Measurements from ENCODE around the gene CUBN.
"Not testable (repeated sequence)": the region's sequence is repeated elsewhere in the genome, so short reads cannot be mapped to it uniquely, and the experiment has no call there.

The CUBN gene

DNA sequence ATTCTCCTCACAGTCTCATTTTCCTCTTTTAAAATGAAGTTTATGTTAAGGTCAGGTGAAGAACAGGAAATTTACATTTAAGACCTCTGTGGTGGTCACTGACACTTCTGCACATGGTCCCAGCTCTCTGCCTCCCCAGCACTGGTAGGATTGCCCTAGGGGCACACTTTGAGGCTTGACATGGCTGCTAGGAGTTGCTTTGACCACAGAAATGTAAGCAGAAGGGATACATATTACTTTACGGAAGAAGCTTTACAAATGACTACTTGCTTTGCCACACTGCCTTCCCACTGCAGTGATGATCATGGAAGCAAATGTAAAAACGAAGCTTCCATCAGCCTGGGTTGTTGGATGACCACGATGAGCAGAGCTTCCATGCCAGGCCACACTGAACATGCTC, 259.3 kb downstream of the CUBN start:
- no peak for DNase-seq (ENCODE audit: low read depth, low spot score)

DNA sequence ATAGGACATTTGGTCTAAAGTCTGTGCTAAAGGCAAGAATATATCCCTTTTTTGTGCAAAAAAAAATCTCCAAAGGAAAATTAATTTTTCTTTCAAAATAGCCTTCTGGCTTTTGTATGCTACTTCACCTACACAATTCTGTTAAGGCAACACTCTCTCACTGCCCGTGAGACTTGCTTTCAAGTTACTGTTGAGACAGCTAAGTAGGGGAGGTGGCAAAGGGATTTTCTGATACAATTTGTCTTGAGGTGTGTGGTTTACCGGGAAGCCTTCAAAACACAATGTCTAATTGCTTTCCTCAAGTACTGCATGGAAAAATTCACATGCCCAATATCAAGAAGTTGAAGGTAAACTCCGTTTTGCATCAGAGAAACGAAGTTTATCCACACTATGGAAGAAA, 261.6 kb downstream of the CUBN start:
- DNase-seq (ENCODE audit: low read depth, low spot score), result no peak

DNA sequence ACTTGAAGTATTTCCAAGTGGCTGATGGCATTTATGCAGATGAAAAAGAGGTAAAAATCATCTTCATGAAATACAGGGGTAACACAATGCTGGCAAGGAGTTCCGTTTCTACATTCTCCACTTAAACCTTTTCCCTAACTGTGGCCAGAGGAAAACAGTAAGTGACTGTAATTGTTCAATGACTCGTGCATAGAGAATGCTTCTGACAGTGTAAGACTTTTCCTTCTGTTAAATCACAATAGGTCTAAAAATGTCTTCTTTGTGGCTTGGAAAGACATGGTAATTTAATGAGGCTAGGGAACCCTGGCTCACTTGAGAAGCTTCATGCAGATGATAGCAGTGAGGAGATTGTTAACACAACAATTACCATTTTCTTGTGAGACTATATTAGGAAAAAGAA, 262.1 kb downstream of the CUBN start:
- DNase-seq (ENCODE audit: low read depth, low spot score), result no peak

DNA sequence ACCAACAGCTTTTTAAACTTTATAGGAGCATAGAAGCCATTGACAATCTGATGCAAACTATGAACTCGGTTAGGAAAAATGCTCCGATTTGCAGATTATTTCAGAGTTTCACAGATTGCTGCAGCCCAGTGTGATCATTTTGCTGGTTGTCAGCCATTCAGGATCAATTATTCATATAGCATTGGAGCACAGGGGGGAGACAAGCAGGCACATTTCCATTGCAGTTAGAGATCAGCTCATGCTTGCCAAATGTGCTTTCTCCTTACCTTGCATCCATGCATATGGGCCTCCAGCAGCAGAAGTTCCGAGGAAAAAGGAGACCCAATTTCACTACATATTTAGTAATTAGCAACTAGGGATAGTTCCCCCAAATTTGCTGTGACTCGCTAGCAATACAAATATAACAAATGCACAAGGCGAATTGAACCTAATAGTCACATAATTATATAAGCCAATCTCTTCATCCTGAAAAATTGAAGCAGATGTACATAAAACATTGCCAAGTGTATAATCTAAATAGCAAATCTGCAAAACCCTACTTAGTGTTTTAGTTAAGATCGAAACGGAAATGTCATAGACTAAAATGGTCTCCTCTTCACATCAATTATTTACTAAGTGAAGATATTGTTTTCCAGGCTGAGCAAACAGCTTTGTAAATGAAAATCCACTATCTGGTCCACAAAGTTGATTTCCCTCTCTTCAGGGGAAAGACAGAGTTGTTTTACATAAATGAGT, 262.9 kb downstream of the CUBN start:
- DNase-seq (ENCODE audit: low read depth, low spot score), result no peak

DNA sequence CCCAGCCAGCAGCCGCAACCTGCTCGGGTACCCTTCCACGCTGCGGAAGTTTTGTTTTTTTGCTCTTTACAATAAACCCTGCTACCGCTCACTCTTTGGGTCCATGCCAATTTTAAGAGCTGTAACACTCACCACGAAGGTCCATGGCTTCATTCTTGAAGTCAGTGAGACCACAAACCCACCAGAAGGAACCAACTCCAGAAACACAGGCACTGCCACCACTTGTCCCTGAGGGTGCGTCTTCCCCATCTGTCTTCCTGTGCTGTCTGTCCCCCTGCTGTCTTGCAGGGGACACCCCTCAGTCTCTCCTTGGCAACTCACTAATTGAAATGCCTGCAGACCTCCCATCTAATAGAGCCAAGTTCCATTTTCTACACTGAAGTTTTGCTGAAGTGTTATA, 263.8 kb downstream of the CUBN start:
- DNase-seq (ENCODE audit: low read depth, low spot score), result no peak

DNA sequence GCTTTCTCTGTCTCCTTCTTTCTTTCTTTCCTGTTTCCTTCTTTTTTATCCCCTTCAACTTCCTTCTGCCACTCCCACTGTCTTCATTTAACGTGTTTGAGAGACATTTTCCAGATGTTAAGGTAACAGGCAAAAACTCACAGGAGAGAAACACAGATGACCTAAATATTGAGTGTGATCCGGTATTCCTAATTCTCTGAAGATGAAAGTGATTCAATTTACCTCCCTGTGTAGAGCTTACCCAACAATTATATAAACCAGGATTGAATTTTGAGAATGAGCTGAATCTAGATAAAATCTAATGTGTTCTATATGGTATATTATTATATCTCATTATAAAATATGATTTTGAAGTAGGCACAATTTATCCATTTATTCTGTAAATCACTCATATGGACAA, 265.8 kb downstream of the CUBN start:
- DNase-seq (ENCODE audit: low read depth, low spot score), result no peak

DNA sequence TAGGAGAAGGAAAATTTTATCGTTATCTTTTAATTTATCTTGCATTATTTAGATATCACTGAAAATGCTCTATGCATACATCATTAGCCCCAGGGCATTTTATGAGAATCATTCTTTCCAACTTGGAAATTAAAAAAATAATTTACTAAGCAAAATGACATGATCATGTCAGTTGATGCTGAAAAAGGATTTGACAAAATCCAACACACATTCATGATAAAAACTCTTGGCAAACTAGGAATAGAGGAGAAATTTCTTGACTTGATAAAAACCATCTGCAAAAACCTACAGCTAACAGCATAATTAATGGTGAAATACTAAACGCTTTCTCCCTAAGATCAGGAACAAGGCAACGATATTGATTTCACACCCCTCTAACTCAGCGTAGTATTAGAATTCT, 272.2 kb downstream of the CUBN start:
- DNase-seq (ENCODE audit: low read depth, low spot score), result no peak

DNA sequence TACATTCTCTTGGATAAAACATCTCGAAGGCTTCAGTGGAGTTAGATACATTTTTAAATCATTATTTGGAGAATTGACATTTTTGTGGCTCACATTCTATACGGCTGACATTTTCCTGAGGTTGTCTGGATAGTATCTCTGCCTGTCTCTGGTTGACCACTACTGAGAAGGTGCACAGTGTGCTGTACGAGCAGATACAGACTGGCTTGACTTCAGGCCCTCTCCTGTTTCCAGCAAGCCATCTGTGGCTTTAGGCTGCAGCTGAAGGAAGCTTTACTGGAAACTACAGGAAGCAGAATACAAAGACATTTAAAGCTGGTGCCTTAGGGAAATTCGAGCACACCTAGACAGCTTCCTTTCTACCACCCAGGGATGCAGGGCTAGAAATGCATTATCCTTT, 273.0 kb downstream of the CUBN start:
- DNase-seq (ENCODE audit: low read depth, low spot score), result no peak

DNA sequence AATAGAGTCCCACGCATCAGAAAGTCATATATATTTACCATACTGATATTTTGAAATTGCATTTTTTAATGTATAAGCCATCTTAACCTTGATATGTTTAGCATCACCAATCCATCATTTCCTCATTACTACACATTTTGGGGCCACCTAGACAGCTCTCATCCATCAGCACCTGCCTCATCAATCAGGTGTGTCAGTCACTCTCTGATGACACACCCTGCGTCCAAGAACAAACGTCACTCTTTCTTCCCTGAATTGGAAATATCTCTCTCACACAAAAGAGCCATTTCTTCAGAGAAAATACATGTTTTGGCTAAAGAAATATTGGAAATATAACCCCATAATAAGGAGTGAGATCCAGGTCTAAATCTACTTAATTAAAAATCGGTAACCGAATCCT, 273.5 kb downstream of the CUBN start:
- DNase-seq (ENCODE audit: low read depth, low spot score), result no peak

DNA sequence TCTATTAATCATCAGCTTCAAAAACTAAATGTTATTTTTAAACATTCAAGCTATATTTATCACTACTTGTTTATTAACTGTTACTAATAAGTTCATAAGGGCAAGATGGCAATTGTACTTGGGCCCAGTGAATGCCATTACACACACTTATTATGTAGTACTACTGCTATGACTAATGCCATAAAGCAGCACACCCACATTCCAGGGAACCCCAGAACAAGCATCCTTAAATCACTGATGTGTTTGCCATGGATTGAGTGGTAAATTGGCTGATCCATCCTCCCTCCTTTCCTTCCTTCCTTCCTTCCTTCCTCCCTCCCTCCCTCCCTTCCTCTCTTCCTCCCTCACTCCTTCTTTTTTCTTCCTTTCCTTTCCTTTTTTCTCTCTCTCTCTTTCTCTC, 275.0 kb downstream of the CUBN start:
- no peak for DNase-seq (ENCODE audit: low read depth, low spot score)

DNA sequence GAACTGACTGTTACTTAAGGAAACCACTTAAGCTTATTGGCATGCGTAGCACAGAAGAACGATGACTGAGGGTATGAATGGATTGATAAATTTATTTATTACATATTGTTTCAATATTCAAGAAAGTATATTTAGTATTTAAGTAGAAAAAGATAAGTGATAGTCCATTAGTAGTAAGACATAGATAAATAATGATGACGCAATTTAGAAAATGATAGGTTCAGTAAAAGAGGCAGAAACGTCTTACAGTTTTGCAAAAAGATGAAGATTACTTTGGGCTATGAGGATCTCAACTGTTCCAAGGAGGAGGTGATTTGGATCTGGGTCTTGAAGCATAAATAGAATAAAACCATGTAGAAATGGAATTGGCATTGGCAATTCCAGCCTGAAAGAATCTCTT, 275.8 kb downstream of the CUBN start:
- no peak for DNase-seq (ENCODE audit: low read depth, low spot score)

DNA sequence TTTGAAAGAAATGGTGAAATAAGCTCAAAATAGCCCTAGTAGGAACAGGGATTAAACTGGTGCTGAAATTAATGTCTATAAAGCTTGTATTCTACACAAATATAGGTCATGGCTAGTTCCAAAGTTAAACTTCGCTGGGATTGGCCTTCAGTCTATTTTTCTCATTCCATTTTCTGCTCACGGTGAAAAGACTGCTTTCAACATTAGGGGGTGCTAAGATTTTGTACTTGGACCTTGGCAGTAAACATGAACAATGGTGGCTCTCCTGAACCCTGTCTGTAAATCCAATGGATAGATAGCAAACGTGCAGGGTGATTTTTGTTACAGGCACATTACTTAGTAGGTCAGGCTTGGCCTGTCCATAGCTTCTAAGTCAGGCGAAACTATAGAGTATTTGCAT, 276.4 kb downstream of the CUBN start:
- DNase-seq (ENCODE audit: low read depth, low spot score), result no peak

DNA sequence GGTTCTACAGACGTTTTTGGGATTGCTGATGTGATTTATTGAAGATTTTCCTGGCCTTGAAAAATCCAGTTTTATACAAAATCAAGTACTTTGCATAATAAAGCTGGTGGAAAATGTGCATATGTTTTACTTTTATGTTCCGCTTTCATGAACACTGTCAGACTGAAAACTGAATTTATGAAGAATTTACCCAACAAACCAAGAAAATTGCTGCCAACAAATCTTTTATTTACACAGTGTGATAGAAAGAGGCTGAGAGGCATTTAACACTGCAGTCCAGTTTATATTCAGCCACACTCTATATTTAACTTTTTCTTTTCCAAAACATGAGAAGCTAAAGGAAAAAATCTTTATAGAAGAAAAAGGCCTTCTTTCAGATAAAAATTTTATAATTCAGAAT, 277.0 kb downstream of the CUBN start:
- DNase-seq (ENCODE audit: low read depth, low spot score), result no peak

DNA sequence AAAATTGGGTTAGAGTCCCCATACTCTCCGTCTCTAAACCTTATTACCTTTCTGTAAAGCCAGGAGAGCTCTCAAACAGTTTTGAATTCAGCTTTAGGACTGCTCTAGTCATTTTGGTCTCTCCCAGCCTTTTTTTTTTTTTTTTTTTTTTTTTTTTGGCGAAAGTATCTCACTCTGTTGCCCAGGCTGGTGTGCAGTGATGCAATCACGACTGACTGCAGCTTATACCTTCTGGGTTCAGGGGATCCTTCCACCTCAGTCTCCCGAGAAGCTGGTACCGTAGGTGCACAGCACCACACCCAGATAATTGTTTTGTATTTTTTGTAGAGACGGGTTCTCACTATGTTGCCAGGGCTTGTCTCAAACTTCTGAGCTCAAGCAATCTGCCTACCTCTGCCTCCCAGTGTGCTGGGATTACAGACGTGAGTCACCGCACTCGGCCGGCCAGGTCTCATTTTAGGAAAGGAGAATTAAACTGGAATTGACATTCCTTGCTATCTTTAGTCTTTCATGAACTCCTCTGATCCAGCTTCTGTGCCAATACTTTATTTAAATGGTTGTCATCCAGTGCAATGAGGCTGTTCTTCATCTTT, 281.0 kb downstream of the CUBN start:
- DNase-seq (ENCODE audit: low read depth, low spot score), result no peak

DNA sequence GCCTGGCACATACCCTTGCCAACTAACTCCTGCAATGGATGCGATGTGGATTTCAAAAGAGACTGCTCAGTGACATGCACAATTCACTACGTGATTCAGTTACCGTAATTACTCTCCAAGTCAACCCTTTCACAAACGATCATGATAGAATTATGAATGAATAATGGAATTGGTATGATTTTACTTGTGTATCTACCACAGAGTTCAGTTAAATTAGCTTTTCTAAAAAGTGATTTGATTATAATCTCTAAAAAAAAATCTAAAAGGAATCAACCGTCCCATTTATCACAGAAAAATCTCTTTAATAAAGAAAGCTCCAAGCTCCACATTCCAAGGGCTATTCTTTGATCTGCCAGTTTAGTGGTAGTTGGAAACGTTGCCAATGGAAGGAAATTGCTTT, 282.0 kb downstream of the CUBN start:
- DNase-seq (ENCODE audit: low read depth, low spot score), result no peak

DNA sequence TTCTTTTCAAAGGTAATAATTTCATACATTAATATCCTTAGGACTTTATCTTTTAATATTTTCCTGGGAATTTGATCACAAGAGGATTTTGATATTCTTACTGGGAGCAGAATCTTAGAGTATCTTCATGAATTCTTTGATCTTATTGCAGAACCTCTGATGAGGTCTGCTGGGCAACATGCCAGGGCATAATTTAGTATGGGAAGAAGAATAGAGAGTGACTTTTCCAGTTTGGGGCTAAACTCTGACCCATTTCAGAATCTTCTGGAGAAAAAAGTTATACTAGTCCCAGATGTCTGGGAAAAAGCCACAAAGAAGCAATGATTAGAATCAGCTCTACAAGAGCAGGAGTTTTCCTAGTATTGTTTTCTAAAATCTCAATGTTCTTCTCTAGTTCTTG, 284.4 kb downstream of the CUBN start:
- no peak for DNase-seq (ENCODE audit: low read depth, low spot score)

DNA sequence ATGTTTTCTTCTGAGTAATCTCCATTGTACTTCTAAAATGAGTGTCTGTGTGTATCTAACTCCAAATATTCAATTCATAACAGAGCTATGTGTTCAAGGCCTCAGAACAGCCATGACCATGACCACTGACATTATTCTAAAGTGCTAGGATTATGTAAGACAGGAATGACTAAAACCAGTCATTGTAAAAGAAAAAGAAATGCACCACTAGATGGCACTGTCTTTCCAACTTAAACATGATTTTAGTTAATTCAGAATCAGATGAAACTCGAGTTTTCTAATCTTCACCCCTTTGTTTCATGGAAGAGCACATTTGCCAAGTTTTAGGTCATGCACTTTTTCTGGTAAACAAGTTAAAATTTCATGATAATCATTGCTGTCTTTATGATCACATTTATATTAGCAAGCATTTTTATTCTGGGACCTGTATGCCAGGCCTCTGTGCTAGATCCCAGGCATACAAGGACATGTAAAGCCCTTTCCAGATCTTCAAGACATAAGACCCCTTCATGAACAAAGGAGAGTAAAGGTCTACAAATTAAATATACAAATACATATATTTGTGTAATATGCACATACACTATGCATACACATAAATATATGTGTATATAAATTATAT, 286.2 kb downstream of the CUBN start:
- peak; percentile 46 for DNase-seq (ENCODE audit: low read depth, low spot score)

DNA sequence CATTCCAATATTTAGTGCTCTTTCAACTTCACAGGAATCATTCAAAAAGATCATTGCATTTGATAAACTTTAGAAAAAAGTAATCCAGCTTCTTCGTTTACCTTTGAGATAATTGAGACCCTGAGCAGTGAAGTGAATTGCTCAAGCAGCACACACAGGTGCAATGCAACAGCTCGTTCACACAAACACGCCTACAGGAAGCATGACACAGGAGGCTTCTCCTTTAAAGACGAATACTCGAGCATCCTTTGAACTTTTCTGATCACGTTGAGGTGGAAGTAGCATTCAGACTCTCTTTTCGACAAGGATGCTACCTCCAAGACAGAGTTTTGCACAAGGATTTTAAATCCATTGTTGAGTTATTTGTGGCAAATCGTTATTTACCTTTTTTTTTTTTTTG, 294.4 kb downstream of the CUBN start:
- DNase-seq (ENCODE audit: low read depth, low spot score), result no peak

DNA sequence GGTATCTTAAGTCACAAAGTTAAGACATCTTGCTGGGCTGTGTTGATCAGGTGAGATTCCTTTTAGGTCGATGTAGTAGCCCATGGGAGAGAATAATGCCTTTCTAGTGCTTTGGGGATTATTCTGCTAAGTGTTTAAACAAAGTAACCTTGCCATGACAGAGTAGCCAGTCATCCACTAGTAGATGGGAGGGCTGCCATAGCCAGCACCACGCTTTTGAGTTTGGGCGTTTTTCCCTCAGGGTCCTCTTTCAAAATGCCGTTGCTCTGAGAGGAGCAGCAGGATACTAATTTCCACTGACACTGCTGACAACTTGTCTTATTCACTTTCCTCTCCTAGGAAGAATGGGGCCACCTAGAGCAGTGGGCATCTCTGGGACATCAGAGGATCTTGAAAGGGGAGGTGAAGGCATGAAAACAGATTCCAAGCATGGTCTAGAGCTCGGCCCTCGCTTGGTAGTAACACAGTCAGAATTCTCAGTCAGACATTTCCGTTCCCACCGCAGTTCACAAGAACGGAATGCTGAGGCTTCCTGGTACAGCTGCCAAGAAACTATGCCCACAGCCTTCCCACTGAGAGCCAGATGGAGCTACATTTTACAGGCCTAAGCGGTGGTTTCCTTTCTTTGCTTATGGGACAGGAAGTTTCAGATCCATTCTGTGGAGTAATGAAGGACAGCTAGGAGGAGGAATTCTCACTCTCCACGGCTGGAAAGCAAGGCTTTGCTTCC, 297.1 kb downstream of the CUBN start:
- peak; percentile 73 for DNase-seq (ENCODE audit: low read depth, low spot score)

DNA sequence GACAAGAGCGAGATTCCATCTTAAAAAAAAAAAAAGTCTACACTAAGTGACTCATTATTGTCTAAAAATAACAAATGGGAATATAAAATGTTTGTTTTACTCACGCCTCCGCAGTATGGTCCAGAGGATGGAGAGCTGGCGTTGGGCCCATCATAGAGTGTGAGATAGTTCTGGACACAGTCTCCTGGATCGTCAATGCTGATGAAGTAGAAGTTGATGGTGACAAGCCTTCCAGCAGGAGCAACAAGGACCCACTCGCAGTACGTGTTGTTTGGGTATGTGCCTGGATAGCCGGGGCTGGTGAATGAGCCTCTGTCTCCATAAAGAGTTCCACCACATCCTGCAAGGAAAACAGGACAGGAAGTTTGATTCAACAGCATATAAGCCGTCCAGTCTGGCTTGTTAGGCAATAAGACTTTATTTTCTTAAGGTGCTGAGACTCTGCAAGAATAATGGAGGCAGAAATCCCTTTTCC, 300.9 kb downstream of the CUBN start:
- peak; percentile 59 for DNase-seq (ENCODE audit: low read depth, low spot score)

DNA sequence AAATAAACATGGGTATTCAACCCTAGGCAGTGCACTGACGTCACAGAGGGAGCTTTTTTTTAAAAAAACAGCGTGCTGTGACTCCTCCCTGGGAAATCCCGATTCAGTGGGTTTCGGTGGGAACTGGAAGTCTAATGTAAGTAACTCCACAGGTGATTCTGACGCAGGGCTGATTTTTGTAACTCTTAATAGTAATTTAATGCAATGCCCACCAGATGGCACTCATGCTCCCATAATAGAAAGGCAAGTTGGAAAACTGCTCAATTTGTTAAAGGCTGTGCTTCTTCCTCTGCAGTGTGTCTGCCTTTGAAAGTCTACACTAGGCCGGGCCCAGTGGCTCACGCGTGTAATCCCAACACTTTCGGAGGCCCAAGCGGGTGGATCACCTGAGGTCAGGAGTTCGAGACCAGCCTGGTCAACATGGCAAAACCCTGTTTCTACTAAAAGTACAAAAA, 301.5 kb downstream of the CUBN start:
- peak; percentile 77 for DNase-seq (ENCODE audit: low read depth, low spot score)

DNA sequence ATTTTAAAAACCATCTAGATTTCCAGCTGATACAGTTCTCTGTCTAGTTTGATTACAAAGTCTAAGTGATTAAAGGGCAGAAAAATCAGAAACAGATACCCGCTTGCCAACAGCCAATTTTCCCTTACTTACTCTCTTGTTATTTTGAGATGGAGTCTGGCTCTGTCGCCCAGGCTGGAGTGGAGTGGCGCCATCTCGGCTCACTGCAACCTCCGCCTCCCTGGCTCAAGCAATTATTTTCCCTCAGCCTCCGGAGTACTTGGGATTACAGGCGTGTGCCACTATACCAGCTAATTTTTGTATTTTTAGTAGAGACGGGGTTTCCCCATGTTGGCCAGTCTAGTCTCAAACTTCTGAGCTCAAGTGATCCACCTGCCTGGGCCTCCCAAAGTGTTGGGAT, 302.1 kb downstream of the CUBN start:
- not testable (repeated sequence) for DNase-seq (ENCODE audit: low read depth, low spot score)
